Left kidney (tissue), 2 donors: ENCODE results near the gene NBR1. TPM values are rescaled to one million over a fixed set of nuclear protein-coding genes. Genes with fewer than 3 reads are reported as not detected.
"Not testable (repeated sequence)": the region's sequence is repeated elsewhere in the genome, so short reads cannot be mapped to it uniquely, and the experiment has no call there.

Experiments used
- DNase-seq: peaks from one replicate; pipeline ENCODE4 v3.0.0-alpha.2; 2013
- polyA plus RNA-seq: library from polyadenylated mRNA; unstranded; fragments of 120-200 nt; gene quantifications from one replicate; pipeline ENCODE4 v1.2.1, GENCODE V29; 2013; ENCODE audit not compliant: insufficient read length

The NBR1 gene
- polyA plus RNA-seq, 1 donor: 116 TPM

GRCh38 chr17:43212641-43213490, 41.9 kb downstream of the NBR1 start:
- no peak for DNase-seq

DNA sequence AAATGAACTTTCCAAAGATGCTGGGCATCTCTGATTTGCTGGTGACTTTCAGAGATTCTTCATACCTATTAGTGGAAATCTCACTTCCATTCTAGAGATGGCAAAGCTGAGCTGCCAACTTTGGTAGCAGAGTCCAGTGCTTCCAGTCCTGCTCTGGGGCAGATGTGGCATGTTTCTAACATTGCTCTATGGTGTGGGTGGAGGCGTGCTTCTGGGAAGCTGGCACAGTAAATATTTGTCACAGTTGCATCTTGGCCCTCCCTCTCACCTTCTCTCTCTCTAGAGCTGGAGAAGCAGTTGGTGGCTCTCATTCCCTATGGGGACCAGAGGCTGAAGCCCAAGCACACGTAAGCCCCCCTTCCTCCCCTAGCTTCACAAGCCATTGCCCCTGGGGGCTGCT, 42.5 kb downstream of the NBR1 start:
- no peak for DNase-seq

GRCh38 chr17:43215341-43215740, 44.3 kb downstream of the NBR1 start:
- DNase-seq: no peak

- no peak for DNase-seq
Measured at GRCh38 chr17:43216369-43216761, 45.4 kb downstream of the NBR1 start.

GRCh38 chr17:43216762-43217613, 46.0 kb downstream of the NBR1 start:
- DNase-seq: no peak

- no peak for DNase-seq
Measured at GRCh38 chr17:43217614-43218087, 46.6 kb downstream of the NBR1 start.

- DNase-seq: no peak
Measured at GRCh38 chr17:43219001-43219400, 48.0 kb downstream of the NBR1 start.

- no peak for DNase-seq
Measured at GRCh38 chr17:43219746-43220380, 48.8 kb downstream of the NBR1 start.

- DNase-seq: no peak
Measured at GRCh38 chr17:43220511-43221125, 49.6 kb downstream of the NBR1 start.

DNA sequence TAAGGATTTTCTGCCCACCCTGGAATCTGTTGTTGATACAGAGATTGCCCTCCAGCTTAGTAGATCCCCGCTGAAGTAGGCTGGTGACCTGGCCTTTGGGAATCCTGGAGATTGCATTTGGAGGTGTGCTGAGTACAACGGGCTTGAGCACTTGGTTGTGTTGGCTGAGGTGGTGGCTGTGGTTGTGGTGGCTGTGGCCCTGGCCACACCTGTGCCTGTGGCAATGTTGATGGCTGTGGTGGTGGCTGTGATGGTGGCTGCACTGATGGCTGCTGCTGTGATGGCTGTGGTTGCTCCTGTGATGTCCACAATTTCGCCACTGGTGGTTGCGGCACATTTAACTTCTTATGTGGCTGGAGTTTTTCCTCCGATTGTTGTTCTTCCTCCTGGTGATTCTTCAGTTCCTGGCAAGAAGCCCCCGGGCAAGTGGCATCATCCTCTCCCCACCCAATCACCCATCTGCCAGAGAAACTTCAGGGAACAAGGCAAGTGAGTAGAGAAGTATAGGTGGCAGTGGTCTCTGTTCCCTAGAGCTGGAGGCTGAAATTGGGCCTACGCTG, 53.2 kb downstream of the NBR1 start:
- no peak for DNase-seq

GRCh38 chr17:43226393-43226792, 55.4 kb downstream of the NBR1 start:
- DNase-seq: no peak

- DNase-seq: not testable (repeated sequence)
Measured at GRCh38 chr17:43228020-43228782, 57.2 kb downstream of the NBR1 start, which contains the start of gene CCDC200. CCDC200 (minus strand) TSS chr17:43228623; CDS start chr17:43228554, 69 bp downstream.

- not testable (repeated sequence) for DNase-seq
Measured at GRCh38 chr17:43231205-43232020, 60.4 kb downstream of the NBR1 start.

- not testable (repeated sequence) for DNase-seq
Measured at GRCh38 chr17:43232021-43232699, 61.1 kb downstream of the NBR1 start.

DNA sequence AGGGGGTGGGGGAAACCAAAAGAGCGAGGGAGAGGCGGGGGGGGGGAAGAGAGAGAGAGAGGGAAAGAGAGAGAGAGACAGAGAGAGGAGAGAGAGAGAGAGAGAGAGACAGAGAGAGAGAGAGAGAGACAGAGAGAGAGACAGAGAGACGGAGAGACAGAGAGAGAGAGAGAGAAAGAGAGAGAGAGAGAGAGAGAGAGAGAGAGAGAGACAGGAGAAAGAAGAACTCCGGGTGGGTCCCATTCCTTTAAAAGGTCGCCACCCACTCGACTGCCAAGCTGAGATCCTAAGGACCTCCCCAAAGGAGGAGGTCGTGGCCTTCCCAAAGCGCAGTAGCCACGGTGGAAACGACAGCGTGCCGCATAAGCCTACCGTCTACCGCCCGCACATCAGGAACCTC, 62.2 kb downstream of the NBR1 start:
- DNase-seq: not testable (repeated sequence)

DNA sequence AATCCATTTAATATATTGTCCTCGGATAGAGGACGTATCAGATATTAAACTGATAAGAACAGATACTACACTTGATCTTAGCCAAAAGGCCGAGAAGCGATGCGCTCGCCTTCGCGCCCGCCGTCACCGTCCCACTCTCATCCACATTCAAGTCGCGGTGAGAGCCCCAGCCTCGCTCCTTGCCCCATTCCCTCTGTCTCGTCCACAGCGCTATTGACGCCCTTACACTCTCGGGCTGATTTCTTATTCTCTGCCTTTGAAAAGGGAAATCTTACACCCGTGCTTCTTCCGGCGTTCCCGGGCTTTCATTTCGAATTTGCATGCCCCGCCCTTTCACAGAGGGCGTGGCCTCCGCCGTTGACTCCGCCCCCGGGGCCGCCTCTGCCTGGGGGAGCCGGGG, 62.9 kb downstream of the NBR1 start, which contains the start of gene RNU2-1:
Gene RNU2-1, minus strand, starts transcription at position 101 of the 400 bp plus-strand sequence.
- DNase-seq: not testable (repeated sequence)

- not testable (repeated sequence) for DNase-seq
Measured at GRCh38 chr17:43239597-43239996, 68.6 kb downstream of the NBR1 start.

DNA sequence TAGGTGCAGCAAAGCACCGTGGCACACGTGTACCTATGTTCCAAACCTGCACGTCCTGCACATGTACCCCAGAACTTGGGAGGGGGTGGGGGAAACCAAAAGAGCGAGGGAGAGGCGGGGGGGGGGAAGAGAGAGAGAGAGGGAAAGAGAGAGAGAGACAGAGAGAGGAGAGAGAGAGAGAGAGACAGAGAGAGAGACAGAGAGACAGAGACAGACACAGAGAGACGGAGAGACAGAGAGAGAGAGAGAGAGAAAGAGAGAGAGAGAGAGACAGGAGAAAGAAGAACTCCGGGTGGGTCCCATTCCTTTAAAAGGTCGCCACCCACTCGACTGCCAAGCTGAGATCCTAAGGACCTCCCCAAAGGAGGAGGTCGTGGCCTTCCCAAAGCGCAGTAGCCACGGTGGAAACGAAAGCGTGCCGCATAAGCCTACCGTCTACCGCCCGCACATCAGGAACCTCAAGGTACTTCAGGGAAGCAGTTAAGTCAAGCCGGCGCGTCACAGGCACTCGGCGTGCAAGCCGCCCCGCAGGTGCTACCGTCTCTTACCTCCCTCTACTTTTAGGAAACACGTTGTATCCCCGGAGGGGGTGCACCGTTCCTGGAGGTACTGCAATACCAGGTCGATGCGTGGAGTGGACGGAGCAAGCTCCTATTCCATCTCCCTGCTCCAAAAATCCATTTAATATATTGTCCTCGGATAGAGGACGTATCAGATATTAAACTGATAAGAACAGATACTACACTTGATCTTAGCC, 69.8 kb downstream of the NBR1 start:
- DNase-seq: not testable (repeated sequence)
